Uterus (tissue), 4 donors: ENCODE data around the gene CLMN. TPM values are rescaled to one million over a fixed set of nuclear protein-coding genes. Genes with fewer than 3 reads are reported as not detected.

Experiments
- DNase-seq, 2 donors: peaks; one replicate each; pipeline ENCODE4 v3.0.0-alpha.2; 2019 to 2020
- H3K27ac ChIP-seq, 2 donors: fragments of 200-600 bp; sonication (generic); 1 replicate in 1 of 2; 2 replicates in 1 of 2; pipeline ENCODE4 v1.5.1; 2016 to 2018
- H3K27me3 ChIP-seq, 2 donors: fragments of 200-600 bp; sonication (generic); one replicate each; pipeline ENCODE4 v1.5.1; 2018 to 2019; ENCODE audit warnings: control low read depth in 1 of 2
- H3K36me3 ChIP-seq, 2 donors: fragments of 200-600 bp; sonication (generic); one replicate each; pipeline ENCODE4 v1.5.1; 2019; ENCODE audit warnings: control low read depth in 1 of 2
- H3K4me1 ChIP-seq, 2 donors: fragments of 200-600 bp; sonication (generic); one replicate each; pipeline ENCODE4 v1.5.1; 2018 to 2019; ENCODE audit warnings: control low read depth in 1 of 2
- H3K4me3 ChIP-seq, 2 donors: fragments of 200-600 bp; sonication (generic); 1 replicate in 1 of 2; 2 replicates in 1 of 2; pipeline ENCODE4 v1.5.1; 2018 to 2019; ENCODE audit warnings: mild to moderate bottlenecking in 1 of 2
- H3K9me3 ChIP-seq, 2 donors: fragments of 200-600 bp; sonication (generic); one replicate each; pipeline ENCODE4 v1.5.1; 2019; ENCODE audit warnings: control low read depth in 1 of 2
- POLR2A ChIP-seq, 2 donors: fragments of 450-650 bp; IDR thresholded peaks; one replicate each; pipeline ENCODE4 v1.6.1; 2016; ENCODE audit warnings: antibody characterized with exemption in 2 of 2, mild to moderate bottlenecking in 1 of 2, moderate library complexity in 1 of 2
- intact Hi-C: fragments of 100-400 bp; cut with DNase I; formaldehyde crosslinking; loops from one replicate; pipeline ENCODE4 v1.15.1; 2023; ENCODE audit warnings: low total_unique reads
- total RNA-seq, 4 donors: library from RNA; depleted of rRNA in 3 of 4; stranded (reverse); fragments of >200 nt in 3 of 4; gene quantifications; one replicate each; pipeline versions ENCODE4 v1.1.0 to v1.2.4, GENCODE V29; 2014 to 2023
- TF ChIP-seq, protein P1 (sequence below), 4 experiments: fragments of 200-600 bp in 2 of 4; fragments of 450-650 bp in 2 of 4; sonication (generic) in 2 of 4; IDR thresholded peaks; one replicate each; pipeline ENCODE4 v1.5.1; 2016 to 2019; ENCODE audit warnings: antibody characterized with exemption in 4 of 4, mild to moderate bottlenecking in 2 of 4, moderate library complexity in 1 of 4
- donor health status: DM: yes; HTN: yes; CAD: no.

The CLMN gene
- total RNA-seq = 10 to 100 TPM in 2 of 4 donors, 1 to 10 TPM in 2; 5.0 to 55.0 (median 12.4) TPM

- Histone ChIP-seq H3K36me3 (no peaks in the 10 kb centered on the region), H3K4me1 (no peaks in the 10 kb centered on the region), H3K9me3 (no peaks in the 10 kb centered on the region), H3K27ac (peak within 1 kb of the TSS; percentile 81 to 91), H3K27me3 (no peaks in the 10 kb centered on the region), H3K4me3 (peak within 1 kb of the TSS; percentile 34 to 68)
- intact Hi-C loops = no loop called here
- TF ChIP-seq, protein P1, sequence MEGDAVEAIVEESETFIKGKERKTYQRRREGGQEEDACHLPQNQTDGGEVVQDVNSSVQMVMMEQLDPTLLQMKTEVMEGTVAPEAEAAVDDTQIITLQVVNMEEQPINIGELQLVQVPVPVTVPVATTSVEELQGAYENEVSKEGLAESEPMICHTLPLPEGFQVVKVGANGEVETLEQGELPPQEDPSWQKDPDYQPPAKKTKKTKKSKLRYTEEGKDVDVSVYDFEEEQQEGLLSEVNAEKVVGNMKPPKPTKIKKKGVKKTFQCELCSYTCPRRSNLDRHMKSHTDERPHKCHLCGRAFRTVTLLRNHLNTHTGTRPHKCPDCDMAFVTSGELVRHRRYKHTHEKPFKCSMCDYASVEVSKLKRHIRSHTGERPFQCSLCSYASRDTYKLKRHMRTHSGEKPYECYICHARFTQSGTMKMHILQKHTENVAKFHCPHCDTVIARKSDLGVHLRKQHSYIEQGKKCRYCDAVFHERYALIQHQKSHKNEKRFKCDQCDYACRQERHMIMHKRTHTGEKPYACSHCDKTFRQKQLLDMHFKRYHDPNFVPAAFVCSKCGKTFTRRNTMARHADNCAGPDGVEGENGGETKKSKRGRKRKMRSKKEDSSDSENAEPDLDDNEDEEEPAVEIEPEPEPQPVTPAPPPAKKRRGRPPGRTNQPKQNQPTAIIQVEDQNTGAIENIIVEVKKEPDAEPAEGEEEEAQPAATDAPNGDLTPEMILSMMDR (IDR thresholded peaks at IDR 0.05) = no peak
- peak in 1 of 2 donors; percentile 31 for TF ChIP-seq POLR2A (IDR thresholded peaks at IDR 0.05)
- peak; percentile 46 to 60 for DNase-seq
Measured at GRCh38 chr14:95319312-95320077, at the start of gene CLMN. CLMN (minus strand) TSS chr14:95319908; CDS start chr14:95319792, 116 bp downstream.

GRCh38 chr14:95365401-95365800 is 45.7 kb upstream of the CLMN start:
- intact Hi-C loops = no loop called here
- Histone ChIP-seq H3K4me3 (no peak overlapping the region), H3K4me1 (no peaks in the 10 kb centered on the region), H3K9me3 (no peaks in the 10 kb centered on the region), H3K36me3 (no peaks in the 10 kb centered on the region), H3K27ac (no peak overlapping the region), H3K27me3 (no peaks in the 10 kb centered on the region)
- DNase-seq = no peak
- TF ChIP-seq, protein P1 (IDR thresholded peaks at IDR 0.05) = no peak
- no peak for TF ChIP-seq POLR2A (IDR thresholded peaks at IDR 0.05)

DNA sequence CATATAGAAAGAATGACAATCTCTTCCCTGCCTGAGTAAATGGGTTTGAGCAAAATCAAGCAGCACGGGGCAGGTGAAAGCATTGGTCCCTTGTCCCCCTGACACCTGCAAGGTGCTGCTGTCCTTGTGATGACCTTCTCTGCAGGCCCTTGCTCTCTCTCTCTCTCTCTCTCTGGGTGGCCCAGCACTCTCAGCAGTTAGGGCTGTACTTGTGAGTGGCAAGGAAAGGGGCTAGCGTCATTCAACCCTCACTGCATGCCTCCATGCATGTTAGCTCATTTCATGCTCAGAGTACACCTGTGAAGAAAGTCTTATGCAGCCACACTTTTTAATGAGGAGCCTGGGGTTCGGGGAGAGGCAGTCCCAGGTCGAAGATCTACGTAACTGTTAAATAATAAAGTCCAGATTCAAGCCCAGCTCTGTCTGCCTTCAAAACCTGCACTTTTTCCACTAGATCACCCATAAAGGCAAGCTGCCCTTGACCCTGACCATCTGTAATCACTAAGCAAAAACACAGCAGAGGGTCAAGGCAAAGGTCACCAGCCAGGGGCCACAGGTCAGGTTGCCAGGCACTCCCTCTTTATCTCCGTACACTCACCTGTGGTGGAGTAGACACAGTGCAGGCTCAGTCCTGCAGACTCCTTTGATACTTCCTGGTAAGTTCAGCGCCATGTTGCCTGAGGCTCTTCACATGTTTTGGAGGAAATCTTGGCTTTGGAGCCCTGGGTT is 44.9 kb upstream of the CLMN start:
- no peak for DNase-seq
- Histone ChIP-seq H3K27me3 (no peaks in the 10 kb centered on the region), H3K36me3 (no peaks in the 10 kb centered on the region), H3K4me3 (no peak overlapping the region), H3K4me1 (no peaks in the 10 kb centered on the region), H3K9me3 (no peaks in the 10 kb centered on the region), H3K27ac (no peak overlapping the region)
- intact Hi-C loops = no loop called here
- TF ChIP-seq, protein P1 (IDR thresholded peaks at IDR 0.05) = no peak
- no peak for TF ChIP-seq POLR2A (IDR thresholded peaks at IDR 0.05)

- no peak for DNase-seq
- Histone ChIP-seq H3K27me3 (no peaks in the 10 kb centered on the region), H3K36me3 (no peaks in the 10 kb centered on the region), H3K9me3 (no peaks in the 10 kb centered on the region), H3K4me3 (no peak overlapping the region), H3K4me1 (no peaks in the 10 kb centered on the region), H3K27ac (no peak overlapping the region)
- intact Hi-C loops = no loop called here
- TF ChIP-seq POLR2A (IDR thresholded peaks at IDR 0.05) = no peak
Measured at GRCh38 chr14:95363468-95363954, 43.8 kb upstream of the CLMN start.

GRCh38 chr14:95362138-95362494 is 42.4 kb upstream of the CLMN start:
- H3K27me3 ChIP-seq = no peaks in the 10 kb centered on the region
- H3K27ac ChIP-seq = no peak overlapping the region
- no peaks in the 10 kb centered on the region for H3K4me1 ChIP-seq
- TF ChIP-seq POLR2A (IDR thresholded peaks at IDR 0.05) = no peak
- TF ChIP-seq, protein P1 (IDR thresholded peaks at IDR 0.05) = no peak
- intact Hi-C loops = no loop called here
- H3K9me3 ChIP-seq = no peaks in the 10 kb centered on the region
- no peak for DNase-seq
- no peak overlapping the region for H3K4me3 ChIP-seq
- H3K36me3 ChIP-seq = no peaks in the 10 kb centered on the region
